ENCODE results near the gene FOXP1.

FOXP1 gene

GRCh38 chr3:71599416-71599815 lies 15.9 kb upstream of the FOXP1 start:
- no peak for TF ChIP-seq CTCF (IDR thresholded peaks at IDR 0.05; ENCODE audit: insufficient read depth, low read length, poor library complexity, severe bottlenecking)
- DNase-seq (ENCODE audit: extremely low read depth, insufficient read length): no peak
- Histone ChIP-seq H3K27me3 (replicated peaks; ENCODE audit: control insufficient read depth, insufficient read depth, low read length) (no peaks in the 10 kb centered on the region), H3K4me3 (replicated peaks; ENCODE audit: low read depth, low read length) (no peak overlapping the region), H3K36me3 (ENCODE audit: control insufficient read depth, insufficient read depth, low read length) (no peaks in the 10 kb centered on the region)

GRCh38 chr3:71598292-71598691 lies 14.8 kb upstream of the FOXP1 start:
- DNase-seq (ENCODE audit: extremely low read depth, insufficient read length): no peak
- H3K36me3 ChIP-seq (ENCODE audit: control insufficient read depth, insufficient read depth, low read length): no peaks in the 10 kb centered on the region
- TF ChIP-seq CTCF (IDR thresholded peaks at IDR 0.05; ENCODE audit: insufficient read depth, low read length, poor library complexity, severe bottlenecking): no peak
- no peaks in the 10 kb centered on the region for H3K27me3 ChIP-seq (replicated peaks; ENCODE audit: control insufficient read depth, insufficient read depth, low read length)
- H3K4me3 ChIP-seq (replicated peaks; ENCODE audit: low read depth, low read length): no peak overlapping the region

- H3K36me3 ChIP-seq (ENCODE audit: control insufficient read depth, insufficient read depth, low read length): no peaks in the 10 kb centered on the region
- H3K4me3 ChIP-seq (replicated peaks; ENCODE audit: low read depth, low read length): no peak overlapping the region
- DNase-seq (ENCODE audit: extremely low read depth, insufficient read length): no peak
- no peaks in the 10 kb centered on the region for H3K27me3 ChIP-seq (replicated peaks; ENCODE audit: control insufficient read depth, insufficient read depth, low read length)
- no peak for TF ChIP-seq CTCF (IDR thresholded peaks at IDR 0.05; ENCODE audit: insufficient read depth, low read length, poor library complexity, severe bottlenecking)
Observed at GRCh38 chr3:71597286-71597685, 13.8 kb upstream of the FOXP1 start.

GRCh38 chr3:71593106-71593505 lies 9.6 kb upstream of the FOXP1 start:
- no peak overlapping the region for H3K4me3 ChIP-seq (replicated peaks; ENCODE audit: low read depth, low read length)
- no peak for TF ChIP-seq CTCF (IDR thresholded peaks at IDR 0.05; ENCODE audit: insufficient read depth, low read length, poor library complexity, severe bottlenecking)
- no peaks in the 10 kb centered on the region for H3K27me3 ChIP-seq (replicated peaks; ENCODE audit: control insufficient read depth, insufficient read depth, low read length)
- H3K36me3 ChIP-seq (ENCODE audit: control insufficient read depth, insufficient read depth, low read length): no peaks in the 10 kb centered on the region
- no peak for DNase-seq (ENCODE audit: extremely low read depth, insufficient read length)

- TF ChIP-seq CTCF (IDR thresholded peaks at IDR 0.05; ENCODE audit: insufficient read depth, low read length, poor library complexity, severe bottlenecking): no peak
- H3K4me3 ChIP-seq (replicated peaks; ENCODE audit: low read depth, low read length): no peak overlapping the region
- no peaks in the 10 kb centered on the region for H3K36me3 ChIP-seq (ENCODE audit: control insufficient read depth, insufficient read depth, low read length)
- no peak for DNase-seq (ENCODE audit: extremely low read depth, insufficient read length)
- H3K27me3 ChIP-seq (replicated peaks; ENCODE audit: control insufficient read depth, insufficient read depth, low read length): no peaks in the 10 kb centered on the region; the same call in 1 of the 2 replicates
Observed at GRCh38 chr3:71591101-71591500, 7.6 kb upstream of the FOXP1 start.

- no peak for TF ChIP-seq CTCF (IDR thresholded peaks at IDR 0.05; ENCODE audit: insufficient read depth, low read length, poor library complexity, severe bottlenecking)
- DNase-seq (ENCODE audit: extremely low read depth, insufficient read length): no peak
- H3K36me3 ChIP-seq (ENCODE audit: control insufficient read depth, insufficient read depth, low read length): no peaks in the 10 kb centered on the region
- H3K27me3 ChIP-seq (replicated peaks; ENCODE audit: control insufficient read depth, insufficient read depth, low read length): no peaks in the 10 kb centered on the region; the same call in none of the 2 replicates
- H3K4me3 ChIP-seq (replicated peaks; ENCODE audit: low read depth, low read length): no peak overlapping the region
Observed at GRCh38 chr3:71589132-71589531, 5.6 kb upstream of the FOXP1 start.
